ENCODE results near the gene BRIX1.

The BRIX1 gene

GRCh38 chr5:34968258-34968657 lies 52.7 kb downstream of the BRIX1 start:
- no peak for TF ChIP-seq GATA3 (IDR thresholded peaks at IDR 0.05; ENCODE audit: low read depth, low read length)
- TF ChIP-seq GATA2 (IDR thresholded peaks at IDR 0.05; ENCODE audit: low read depth, low read length) = no peak

- TF ChIP-seq GATA2 (IDR thresholded peaks at IDR 0.05; ENCODE audit: low read depth, low read length) = no peak
Measured at GRCh38 chr5:34970552-34970951, 55.0 kb downstream of the BRIX1 start.
